GM18526 (cell line): ENCODE data around the gene ZBP1.

Source experiments
- POLR2A ChIP-seq: IDR thresholded peaks from 3 replicates; pipeline ENCODE4 v1.6.1; 2011; ENCODE audit not compliant: insufficient read length; ENCODE audit errors: extremely low read depth

Gene ZBP1

DNA sequence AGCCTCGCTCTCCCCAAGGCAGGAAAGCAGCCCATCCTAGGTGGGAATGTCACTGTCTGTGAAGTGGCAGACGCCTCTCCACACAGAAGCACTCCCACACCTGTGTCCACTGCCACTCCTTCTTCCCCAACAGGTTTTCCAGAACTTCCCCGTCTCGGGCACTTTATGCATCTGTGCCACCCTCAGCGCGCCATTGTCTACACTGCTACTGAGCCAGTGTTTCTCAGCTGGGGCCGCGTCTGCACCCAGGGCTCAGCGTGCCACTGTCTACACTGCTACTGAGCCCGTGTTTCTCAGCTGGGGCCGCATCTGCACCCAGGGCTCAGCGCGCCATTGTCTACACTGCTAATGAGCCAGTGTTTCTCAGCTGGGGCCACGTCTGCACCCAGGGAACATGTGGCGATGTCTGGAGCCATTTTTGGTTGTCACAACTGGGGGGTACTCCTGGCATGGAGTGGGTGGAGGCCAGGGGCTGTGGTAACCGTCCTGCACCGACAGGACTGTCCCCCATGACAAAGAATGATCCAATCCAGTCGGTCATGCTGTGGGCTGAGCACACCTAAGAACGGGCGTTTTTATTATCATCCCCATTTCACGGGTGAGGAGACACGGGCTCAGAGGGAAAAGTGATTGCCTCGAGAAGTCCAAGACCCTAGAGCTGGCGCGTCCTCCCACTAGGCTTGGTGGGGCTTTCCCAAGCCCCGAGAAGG is 41.7 kb upstream of the ZBP1 start:
- TF ChIP-seq POLR2A = no peak

- TF ChIP-seq POLR2A = no peak
Observed at GRCh38 chr20:57660922-57661745, 40.9 kb upstream of the ZBP1 start.

DNA sequence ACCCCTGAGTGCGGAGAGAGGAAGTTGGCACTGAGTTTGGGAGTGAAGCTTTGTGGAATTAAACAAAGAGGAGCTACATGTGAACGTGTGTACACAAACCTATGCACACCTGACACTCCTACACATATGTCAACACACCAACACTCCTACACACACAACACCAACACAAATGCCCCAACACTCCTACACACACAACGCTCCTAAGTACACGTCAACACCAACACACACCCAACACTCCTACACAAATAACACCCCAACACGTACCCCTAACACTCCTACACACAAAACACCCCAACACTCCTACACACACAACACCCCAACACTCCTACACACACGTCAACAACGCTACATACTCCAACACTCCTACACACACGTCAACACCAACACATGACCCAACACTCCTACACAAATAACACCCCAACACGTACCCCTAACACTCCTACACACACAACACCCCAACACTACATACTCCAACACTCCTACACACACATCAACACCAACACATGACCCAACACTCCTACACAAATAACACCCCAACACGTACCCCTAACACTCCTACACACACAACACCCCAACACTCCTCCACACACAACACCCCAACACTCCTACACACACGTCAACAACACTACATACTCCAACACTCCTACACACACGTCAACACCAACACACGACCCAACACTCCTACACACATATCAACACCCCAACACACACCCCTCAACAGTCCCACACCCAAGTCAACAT is 40.1 kb upstream of the ZBP1 start:
- TF ChIP-seq POLR2A = no peak

- no peak for TF ChIP-seq POLR2A
Observed at GRCh38 chr20:57659517-57660180, 39.4 kb upstream of the ZBP1 start.

DNA sequence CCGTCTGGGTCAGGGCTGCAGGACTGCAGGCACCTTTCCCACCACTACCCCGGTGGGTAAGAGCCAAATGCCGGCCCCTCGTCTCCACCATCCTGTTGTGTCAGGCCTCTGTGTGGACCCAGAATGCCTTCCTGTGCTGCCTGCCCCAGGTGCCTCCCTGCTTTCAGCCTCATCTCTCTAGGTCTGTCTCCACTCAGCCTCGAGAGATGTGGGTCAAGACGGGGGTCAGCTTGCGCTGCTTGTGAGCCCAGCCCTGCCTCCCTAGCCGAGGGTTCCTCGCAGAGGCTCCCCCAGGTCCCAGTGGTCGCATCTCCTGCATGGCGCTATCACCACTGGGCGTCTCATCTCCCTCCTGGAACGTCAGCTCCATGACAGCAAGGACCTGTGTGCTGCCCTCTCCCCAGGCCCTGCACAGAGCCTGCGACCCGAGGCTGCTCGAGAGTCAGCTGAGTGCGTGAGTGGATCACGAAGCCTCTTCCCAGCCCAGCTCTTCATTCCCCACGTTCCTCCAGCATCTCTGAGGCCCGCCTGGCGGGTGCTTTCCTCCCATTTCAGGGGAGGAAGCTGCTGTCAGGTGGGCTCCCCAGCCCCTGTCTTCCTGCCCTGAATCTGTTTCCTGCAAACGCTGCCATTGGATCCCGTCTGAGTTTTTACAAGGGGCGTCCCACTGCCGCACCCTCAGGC is 38.7 kb upstream of the ZBP1 start:
- TF ChIP-seq POLR2A = no peak

DNA sequence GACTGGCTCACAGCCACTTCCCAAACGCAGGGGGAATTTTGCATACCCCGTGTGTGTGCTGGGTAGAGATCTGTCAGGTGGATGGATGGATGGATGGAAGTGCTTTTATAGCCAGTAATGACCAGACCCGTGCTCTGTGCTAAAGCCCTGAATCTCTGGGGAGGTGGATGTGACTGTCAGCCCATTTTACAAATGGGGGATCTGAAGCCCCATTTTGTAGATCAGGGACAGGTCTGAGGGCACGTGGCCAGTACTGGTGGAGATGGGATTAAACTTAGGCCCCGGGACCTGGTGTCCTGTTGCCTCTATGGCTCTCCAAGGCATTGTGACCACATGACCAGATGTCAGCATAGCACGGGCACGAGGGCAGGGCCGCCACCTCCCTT is 38.2 kb upstream of the ZBP1 start:
- TF ChIP-seq POLR2A = no peak

GRCh38 chr20:57657535-57658446 is 37.6 kb upstream of the ZBP1 start:
- no peak for TF ChIP-seq POLR2A

DNA sequence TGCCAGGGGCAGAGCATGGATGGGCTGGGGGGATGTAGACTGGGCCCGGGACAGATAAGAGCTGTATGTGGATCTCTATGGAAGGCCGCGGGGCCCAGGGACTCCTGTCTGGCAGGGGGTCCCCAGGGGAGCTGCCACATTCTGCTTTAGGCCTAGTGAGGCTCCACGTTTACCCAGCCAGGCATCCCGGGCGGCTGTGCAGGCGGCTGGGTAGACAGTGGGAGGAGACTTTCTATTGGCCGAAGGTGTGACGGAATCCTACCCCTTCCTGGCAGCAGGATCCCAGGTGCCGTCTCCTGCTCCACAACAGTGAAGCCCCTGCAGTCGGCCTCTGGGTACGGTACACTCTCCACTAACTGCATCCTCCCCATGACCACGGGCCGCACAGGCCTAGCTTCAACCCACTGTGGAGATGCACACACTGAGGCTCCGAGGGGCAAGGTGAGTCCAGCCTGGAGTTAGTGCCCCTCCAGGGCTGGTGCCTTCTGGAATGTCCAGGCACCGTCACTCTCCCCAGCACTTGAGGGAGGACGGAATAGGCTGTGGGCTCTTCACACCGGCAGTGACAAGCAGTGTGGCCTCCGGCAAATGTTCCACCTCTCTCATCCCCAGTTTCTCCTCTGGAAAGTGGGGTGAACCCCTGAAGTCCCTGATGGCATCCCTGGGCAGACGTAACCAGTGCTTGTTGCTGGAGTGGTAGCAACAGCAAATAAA is 36.8 kb upstream of the ZBP1 start:
- TF ChIP-seq POLR2A = no peak

GRCh38 chr20:57656252-57656820 is 36.1 kb upstream of the ZBP1 start:
- TF ChIP-seq POLR2A = no peak

DNA sequence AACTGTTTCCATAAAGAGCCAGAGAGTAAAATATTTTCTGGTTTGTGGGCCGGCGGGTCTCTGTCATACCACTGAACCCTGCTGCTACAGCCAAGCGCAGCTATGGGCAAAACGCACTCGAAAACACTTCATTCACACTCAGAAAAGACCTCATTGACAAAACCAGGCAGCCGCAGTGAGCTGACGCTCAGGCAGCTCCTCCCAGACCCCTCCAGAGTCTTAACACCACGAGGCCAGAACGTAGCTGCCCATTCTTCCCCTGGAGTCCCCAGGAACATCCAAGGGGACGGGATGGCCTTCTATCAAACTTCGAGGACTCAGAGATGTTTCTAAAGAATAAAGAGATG is 35.6 kb upstream of the ZBP1 start:
- no peak for TF ChIP-seq POLR2A

DNA sequence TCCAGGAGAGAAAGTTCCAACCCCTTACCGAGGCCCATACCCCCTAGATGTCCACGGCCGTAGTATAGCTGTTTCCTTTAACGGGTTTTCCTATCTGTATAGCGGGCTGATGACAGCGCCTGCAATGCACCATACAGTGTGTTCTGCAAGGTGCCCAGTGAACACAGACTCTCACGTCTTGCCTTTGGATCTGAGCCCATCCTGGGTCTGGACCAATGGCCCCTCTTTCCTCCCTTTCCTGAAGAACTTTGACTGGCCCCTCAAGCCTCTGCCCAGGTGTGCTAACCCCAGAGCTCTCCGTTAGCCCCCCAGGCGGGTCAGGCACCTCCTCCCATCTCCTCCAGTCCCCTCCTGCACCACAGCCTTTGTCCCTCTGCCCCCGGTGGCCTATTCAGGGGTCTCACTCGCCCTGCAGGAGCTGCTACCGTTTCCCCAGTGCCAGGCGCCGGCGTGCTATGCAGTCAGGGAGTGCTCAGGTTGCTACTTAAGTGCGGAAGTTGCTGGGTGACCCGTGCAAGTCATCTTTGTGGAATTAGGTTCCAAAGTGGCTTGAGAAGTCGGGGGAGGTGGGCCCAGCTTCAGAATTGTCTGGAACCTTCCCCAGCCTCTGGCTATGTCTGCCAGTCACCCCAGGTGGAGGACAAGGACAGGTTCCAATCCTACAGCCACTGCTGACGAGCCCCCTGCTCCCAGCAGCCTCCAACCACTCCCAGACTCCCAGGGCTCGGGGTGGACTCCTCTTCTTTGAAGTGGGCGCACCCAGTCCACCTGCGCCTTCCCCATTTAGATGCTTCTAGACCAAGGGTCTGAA is 35.0 kb upstream of the ZBP1 start:
- no peak for TF ChIP-seq POLR2A

DNA sequence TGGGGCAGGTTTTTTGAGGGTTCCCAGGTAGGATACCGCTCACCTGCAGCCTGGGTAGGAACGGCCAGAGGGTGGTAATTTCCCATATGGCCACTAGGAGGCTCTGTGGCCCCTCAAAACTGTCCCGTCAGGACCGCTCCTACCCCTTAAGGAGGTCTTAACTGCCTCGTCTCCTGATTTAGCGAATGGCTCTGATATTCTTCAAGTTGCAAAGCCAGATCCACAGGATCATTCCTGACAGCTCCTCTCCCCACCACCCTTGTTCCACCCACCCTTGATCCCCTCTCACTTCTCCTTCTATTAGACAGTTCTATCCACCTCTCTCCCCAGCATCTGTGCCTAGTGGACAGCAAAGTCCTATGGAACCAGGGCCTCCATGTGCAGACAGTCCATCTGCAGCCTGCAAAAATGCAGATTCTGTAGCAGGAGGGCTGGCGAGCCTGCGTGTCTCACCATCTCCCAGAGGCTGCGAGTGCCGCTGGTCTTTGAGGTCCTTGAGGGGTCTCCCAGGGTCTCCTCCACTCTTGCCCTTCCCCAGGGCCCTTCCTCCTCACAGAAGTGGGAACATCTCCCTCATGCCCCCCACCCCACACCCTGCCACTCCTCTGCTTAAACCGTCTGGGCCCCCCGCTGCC is 34.3 kb upstream of the ZBP1 start:
- no peak for TF ChIP-seq POLR2A
